ENCODE results near the gene OR4X1. TPM values are rescaled to one million over a fixed set of nuclear protein-coding genes. Genes with fewer than 3 reads are reported as not detected.
"Not testable (repeated sequence)": the region's sequence is repeated elsewhere in the genome, so short reads cannot be mapped to it uniquely, and the experiment has no call there.

The OR4X1 gene, protein sequence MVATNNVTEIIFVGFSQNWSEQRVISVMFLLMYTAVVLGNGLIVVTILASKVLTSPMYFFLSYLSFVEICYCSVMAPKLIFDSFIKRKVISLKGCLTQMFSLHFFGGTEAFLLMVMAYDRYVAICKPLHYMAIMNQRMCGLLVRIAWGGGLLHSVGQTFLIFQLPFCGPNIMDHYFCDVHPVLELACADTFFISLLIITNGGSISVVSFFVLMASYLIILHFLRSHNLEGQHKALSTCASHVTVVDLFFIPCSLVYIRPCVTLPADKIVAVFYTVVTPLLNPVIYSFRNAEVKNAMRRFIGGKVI
- total RNA-seq: not detected
- long read RNA-seq: 0 reads

DNA sequence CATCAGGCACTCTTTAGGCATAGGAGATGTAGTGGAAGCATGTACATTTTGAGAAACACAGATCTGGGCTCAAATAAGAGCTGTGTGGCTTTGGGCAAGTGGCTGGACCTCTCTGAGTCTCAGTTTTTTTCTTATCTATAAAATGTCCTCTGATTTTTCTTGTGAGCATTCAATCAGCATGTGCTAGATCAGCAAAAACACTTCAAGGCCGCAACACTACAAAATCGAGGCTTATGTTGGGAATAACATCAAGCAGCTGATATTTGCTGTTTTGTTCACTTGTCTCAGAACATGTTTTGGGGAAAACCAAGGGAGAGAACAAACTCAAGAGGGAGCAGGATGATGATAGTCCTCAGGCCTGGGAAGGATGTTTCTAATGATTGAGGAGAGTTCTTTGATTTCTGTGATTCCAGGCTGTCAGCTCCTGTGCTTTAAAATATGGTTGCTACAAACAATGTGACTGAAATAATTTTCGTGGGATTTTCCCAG is at the start of gene OR4X1:
OR4X1 (plus strand) TSS at position 439 of the 489 bp plus-strand sequence; CDS start at position 439, 0 bp downstream.
- intact Hi-C loops (cut with DNase I): no loop called here
- no peak within 1 kb of the TSS for H3K4me3 ChIP-seq
- DNase-seq (no peak), ATAC-seq (no peak)
- no peaks in the 10 kb centered on the region for H3K4me1 ChIP-seq
- TF ChIP-seq, protein P1, sequence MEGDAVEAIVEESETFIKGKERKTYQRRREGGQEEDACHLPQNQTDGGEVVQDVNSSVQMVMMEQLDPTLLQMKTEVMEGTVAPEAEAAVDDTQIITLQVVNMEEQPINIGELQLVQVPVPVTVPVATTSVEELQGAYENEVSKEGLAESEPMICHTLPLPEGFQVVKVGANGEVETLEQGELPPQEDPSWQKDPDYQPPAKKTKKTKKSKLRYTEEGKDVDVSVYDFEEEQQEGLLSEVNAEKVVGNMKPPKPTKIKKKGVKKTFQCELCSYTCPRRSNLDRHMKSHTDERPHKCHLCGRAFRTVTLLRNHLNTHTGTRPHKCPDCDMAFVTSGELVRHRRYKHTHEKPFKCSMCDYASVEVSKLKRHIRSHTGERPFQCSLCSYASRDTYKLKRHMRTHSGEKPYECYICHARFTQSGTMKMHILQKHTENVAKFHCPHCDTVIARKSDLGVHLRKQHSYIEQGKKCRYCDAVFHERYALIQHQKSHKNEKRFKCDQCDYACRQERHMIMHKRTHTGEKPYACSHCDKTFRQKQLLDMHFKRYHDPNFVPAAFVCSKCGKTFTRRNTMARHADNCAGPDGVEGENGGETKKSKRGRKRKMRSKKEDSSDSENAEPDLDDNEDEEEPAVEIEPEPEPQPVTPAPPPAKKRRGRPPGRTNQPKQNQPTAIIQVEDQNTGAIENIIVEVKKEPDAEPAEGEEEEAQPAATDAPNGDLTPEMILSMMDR (IDR thresholded peaks at IDR 0.05): no peak
- no peaks in the 10 kb centered on the region for H3K9me3 ChIP-seq
- no peaks in the 10 kb centered on the region for H3K27me3 ChIP-seq
- no peak within 1 kb of the TSS for H3K27ac ChIP-seq
- no peaks in the 10 kb centered on the region for H3K36me3 ChIP-seq

DNA sequence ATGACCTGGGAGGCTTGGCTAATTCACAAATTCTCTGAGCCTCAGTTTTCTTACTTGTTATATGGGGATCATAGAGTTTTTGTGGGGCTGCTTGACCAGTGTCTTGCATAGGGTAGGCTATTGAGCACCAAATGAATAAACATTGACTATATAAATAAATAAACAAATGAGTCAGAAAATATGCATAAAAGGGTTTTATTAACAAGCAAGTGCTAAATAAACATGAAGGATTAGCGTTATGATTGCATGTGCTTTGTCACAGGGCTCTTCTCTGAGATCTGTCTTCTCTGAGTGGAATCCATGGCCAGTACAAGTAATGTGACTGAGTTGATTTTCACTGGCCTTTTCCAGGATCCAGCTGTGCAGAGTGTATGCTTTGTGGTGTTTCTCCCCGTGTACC is 47.2 kb upstream of the OR4X1 start, which contains the start of gene OR4B1:
OR4B1 (plus strand) TSS at position 301 of the 400 bp plus-strand sequence; CDS start at position 301, 0 bp downstream.
- Histone ChIP-seq H3K4me3 (no peak within 1 kb of the TSS), H3K27ac (no peak within 1 kb of the TSS), H3K9me3 (no peaks in the 10 kb centered on the region), H3K27me3 (no peaks in the 10 kb centered on the region), H3K36me3 (no peaks in the 10 kb centered on the region), H3K4me1 (no peaks in the 10 kb centered on the region)
- TF ChIP-seq, protein P1 (IDR thresholded peaks at IDR 0.05): no peak
- intact Hi-C loops (cut with DNase I): no loop called here
- DNase-seq (no peak), ATAC-seq (no peak)

DNA sequence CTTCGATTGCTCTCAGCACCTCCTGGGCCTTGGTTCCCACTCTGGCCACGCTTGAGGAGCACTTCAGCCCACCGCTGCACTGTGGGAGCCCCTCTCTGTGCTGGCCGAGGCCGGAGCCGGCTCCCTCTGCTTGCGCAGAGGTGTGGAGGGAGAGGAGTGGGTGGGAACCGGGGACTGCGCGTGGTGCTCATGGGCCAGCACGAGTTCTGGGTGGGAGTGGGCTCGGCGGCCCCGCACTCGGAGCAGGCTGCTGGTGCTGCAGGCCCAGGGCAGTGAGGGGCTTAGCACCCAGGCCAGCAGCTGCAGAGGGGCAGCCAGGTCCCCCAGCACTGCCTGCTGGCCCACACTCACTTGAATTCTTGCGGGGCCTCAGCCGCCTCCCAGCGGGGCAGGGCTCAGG is 34.9 kb upstream of the OR4X1 start:
- ATAC-seq (no peak), DNase-seq (no peak)
- intact Hi-C loops (cut with DNase I): no loop called here
- Histone ChIP-seq H3K36me3 (no peaks in the 10 kb centered on the region), H3K9me3 (no peaks in the 10 kb centered on the region), H3K4me1 (no peaks in the 10 kb centered on the region), H3K27me3 (no peaks in the 10 kb centered on the region), H3K27ac (no peak overlapping the region), H3K4me3 (no peak overlapping the region)
- TF ChIP-seq, protein P1 (IDR thresholded peaks at IDR 0.05): no peak

DNA sequence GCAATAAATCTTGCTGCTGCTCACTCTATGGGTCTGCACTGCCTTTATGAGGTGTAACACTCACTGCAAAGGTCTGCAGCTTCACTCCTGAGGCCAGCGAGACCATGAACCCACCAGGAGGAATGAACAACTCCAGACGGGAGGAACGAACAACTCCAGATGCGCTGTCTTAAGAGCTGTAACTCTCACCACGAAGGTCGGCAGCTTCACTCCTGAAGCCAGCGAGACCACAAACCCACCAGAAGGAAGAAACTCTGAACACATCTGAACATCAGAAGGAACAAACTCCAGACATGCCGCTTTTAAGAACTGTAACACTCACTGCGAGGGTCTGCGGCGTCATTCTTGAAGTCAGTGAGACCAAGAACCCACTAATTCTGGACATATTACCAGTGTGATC is 33.6 kb upstream of the OR4X1 start:
- intact Hi-C loops (cut with DNase I); H3K27me3 ChIP-seq; H3K9me3 ChIP-seq; H3K4me1 ChIP-seq; H3K27ac ChIP-seq; DNase-seq; H3K4me3 ChIP-seq; ATAC-seq; H3K36me3 ChIP-seq: not testable (repeated sequence)

DNA sequence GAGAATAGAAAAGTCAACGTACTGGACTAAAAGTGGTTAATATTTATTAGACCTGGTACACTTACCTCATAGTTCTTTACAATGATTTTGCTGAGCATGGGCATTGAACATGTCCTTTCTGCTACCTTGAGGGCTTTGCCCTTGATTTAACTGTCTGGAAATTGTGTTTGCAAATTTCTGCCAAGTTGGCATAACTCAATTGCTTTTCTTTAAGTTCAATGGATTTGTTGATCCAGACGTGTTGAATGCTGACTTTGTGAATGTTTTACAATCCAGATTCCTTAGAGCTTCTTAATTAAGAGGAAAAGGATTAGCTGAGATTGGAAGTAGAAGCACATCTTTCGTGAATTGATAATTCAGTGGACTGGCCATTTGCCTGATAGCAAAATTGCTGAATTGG is 25.9 kb upstream of the OR4X1 start:
- H3K4me3 ChIP-seq: no peak overlapping the region
- ATAC-seq: no peak
- no peak overlapping the region for H3K27ac ChIP-seq
- intact Hi-C loops (cut with DNase I): no loop called here
- no peaks in the 10 kb centered on the region for H3K27me3 ChIP-seq
- H3K36me3 ChIP-seq: no peaks in the 10 kb centered on the region
- DNase-seq: no peak
- no peaks in the 10 kb centered on the region for H3K9me3 ChIP-seq
- TF ChIP-seq, protein P1 (IDR thresholded peaks at IDR 0.05): no peak
- no peaks in the 10 kb centered on the region for H3K4me1 ChIP-seq

DNA sequence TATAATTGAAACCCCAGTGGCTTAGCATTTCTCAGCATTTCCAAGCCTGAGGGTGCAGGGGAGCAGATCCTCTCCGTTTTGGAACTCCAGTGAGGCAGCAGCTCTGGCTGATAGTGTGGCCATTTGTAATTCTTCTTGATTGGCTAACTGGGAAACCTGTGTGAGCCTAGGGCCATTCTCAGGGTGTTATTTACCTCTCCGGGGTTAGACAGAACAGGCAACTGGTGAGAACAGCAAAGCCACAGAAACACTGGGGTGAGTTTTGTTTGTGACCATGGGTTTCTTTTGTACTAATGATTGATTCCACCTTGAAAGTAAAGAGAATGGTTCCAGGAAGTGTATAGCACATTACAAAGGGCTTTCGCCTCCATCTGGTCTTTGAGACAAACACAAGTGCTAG is 21.2 kb upstream of the OR4X1 start:
- no peaks in the 10 kb centered on the region for H3K4me1 ChIP-seq
- intact Hi-C loops (cut with DNase I): no loop called here
- TF ChIP-seq, protein P1 (IDR thresholded peaks at IDR 0.05): no peak
- H3K4me3 ChIP-seq: no peak overlapping the region
- no peak overlapping the region for H3K27ac ChIP-seq
- DNase-seq (no peak), ATAC-seq (no peak)
- no peaks in the 10 kb centered on the region for H3K36me3 ChIP-seq
- H3K27me3 ChIP-seq: no peaks in the 10 kb centered on the region
- no peaks in the 10 kb centered on the region for H3K9me3 ChIP-seq
